Activated T-helper 17 cell treated with anti-CD3 and anti-CD28 coated beads, Interleukin-2, amount 50 U/mL, for 72 hours (primary cell): ENCODE data around the gene TMEM255B. TPM values are rescaled to one million over a fixed set of nuclear protein-coding genes. Genes with fewer than 3 reads are reported as not detected.
A peak's percentile ranks its signal among the peaks of the same experiment; 100 is the strongest.

Source experiments
- ATAC-seq: fragments of 150-1000 bp; cut with Tn5 transposase; replicated peaks from 2 replicates; pipeline ENCODE4 v1.10.0; 2021; ENCODE audit warnings: mild to moderate bottlenecking, moderate library complexity
- H3K27ac Mint-ChIP-seq: one replicate; pipeline ENCODE4 v1.8.0; 2022; ENCODE audit warnings: mixed read lengths
- H3K27me3 Mint-ChIP-seq: one replicate; pipeline ENCODE4 v1.8.0; 2022; ENCODE audit warnings: mixed read lengths
- H3K36me3 Mint-ChIP-seq: one replicate; pipeline ENCODE4 v1.8.0; 2022; ENCODE audit warnings: low read depth, mild to moderate bottlenecking, mixed read lengths
- H3K4me1 Mint-ChIP-seq: one replicate; pipeline ENCODE4 v1.8.0; 2022; ENCODE audit warnings: mixed read lengths
- H3K4me3 Mint-ChIP-seq: one replicate; pipeline ENCODE4 v1.8.0; 2022; ENCODE audit warnings: mild to moderate bottlenecking, mixed read lengths
- H3K9me3 Mint-ChIP-seq: one replicate; pipeline ENCODE4 v1.8.0; 2022; ENCODE audit warnings: mixed read lengths
- total RNA-seq, 2 donors: library from RNA; stranded (reverse); gene quantifications; one replicate each; pipeline ENCODE4 v1.2.3, GENCODE V29; 2022

The TMEM255B gene
- total RNA-seq, 2 donors from 2014 or later, result 2.0 TPM

DNA sequence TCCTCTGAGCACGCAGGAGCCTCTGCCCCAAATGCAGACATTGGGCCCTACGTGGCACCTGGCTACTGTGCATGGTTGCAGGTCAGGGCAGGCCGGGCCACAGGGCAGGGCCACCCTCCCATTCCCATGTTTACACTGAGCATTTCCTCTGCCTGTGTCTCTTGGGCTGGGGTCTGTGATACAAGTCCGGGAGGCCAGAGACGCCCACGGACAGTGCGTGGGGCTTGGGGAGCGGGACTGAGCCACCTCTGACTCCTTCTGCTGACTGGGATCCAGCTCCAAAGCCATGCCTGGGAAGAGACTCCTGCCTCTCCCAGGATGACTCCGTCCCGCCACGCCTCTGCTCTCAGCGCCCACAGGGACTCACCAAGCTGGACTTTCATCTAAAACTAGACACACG, 86.0 kb downstream of the TMEM255B start:
- Mint-ChIP-seq H3K36me3 (no peaks in the 10 kb centered on the region), H3K27me3 (no peaks in the 10 kb centered on the region), H3K9me3 (peaks cover 4% of the 10 kb centered on the region), H3K27ac (no peak overlapping the region), H3K4me3 (no peak overlapping the region), H3K4me1 (peaks cover 10% of the 10 kb centered on the region)
- ATAC-seq, result no peak

GRCh38 chr13:113845723-113846635, 87.0 kb downstream of the TMEM255B start:
- no peak overlapping the region for H3K27ac Mint-ChIP-seq

GRCh38 chr13:113846636-113847318, 87.8 kb downstream of the TMEM255B start:
- peak overlapping the region; percentile 49 for H3K4me3 Mint-ChIP-seq
- peak; percentile 37 for ATAC-seq
- H3K4me1 Mint-ChIP-seq, result peaks cover 6% of the 10 kb centered on the region
- no peaks in the 10 kb centered on the region for H3K27me3 Mint-ChIP-seq
- H3K36me3 Mint-ChIP-seq, result no peaks in the 10 kb centered on the region
- H3K9me3 Mint-ChIP-seq, result peaks cover 4% of the 10 kb centered on the region
- no peak overlapping the region for H3K27ac Mint-ChIP-seq

More at GRCh38 chr13:113845723-113846635, 87.0 kb downstream of the TMEM255B start:
- ATAC-seq, result peak; percentile 57
- Mint-ChIP-seq H3K4me3 (peak overlapping the region; percentile 49), H3K27me3 (no peaks in the 10 kb centered on the region), H3K36me3 (no peaks in the 10 kb centered on the region), H3K9me3 (peaks cover 4% of the 10 kb centered on the region), H3K4me1 (peaks cover 10% of the 10 kb centered on the region)

DNA sequence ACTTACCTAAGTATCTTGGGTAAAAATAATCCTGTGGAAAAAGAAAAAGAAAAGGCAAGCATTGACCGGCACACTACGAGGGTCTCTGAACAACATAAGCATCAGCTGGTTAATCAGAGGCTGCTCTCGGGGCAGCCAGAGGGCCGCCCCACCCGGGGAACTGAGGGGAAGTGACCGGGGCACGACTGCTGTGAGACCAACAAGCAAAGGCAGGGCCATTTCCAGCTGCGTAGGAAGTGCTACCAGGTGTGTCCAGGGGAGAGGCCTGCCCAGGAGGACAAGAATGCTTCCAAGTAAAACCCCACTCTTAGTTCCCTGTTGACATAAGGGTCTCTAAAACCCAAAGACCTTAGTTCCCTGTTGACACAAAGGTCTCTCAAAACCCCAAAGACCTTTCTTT, 89.0 kb downstream of the TMEM255B start:
- H3K4me1 Mint-ChIP-seq, result peaks cover 6% of the 10 kb centered on the region
- H3K9me3 Mint-ChIP-seq, result no peaks in the 10 kb centered on the region
- ATAC-seq, result no peak
- H3K27ac Mint-ChIP-seq, result no peak overlapping the region
- H3K36me3 Mint-ChIP-seq, result no peaks in the 10 kb centered on the region
- no peak overlapping the region for H3K4me3 Mint-ChIP-seq
- no peaks in the 10 kb centered on the region for H3K27me3 Mint-ChIP-seq

- no peaks in the 10 kb centered on the region for H3K36me3 Mint-ChIP-seq
- H3K4me3 Mint-ChIP-seq, result no peak overlapping the region
- no peaks in the 10 kb centered on the region for H3K27me3 Mint-ChIP-seq
- no peak overlapping the region for H3K27ac Mint-ChIP-seq
- H3K4me1 Mint-ChIP-seq, result peaks cover 6% of the 10 kb centered on the region
- no peaks in the 10 kb centered on the region for H3K9me3 Mint-ChIP-seq
- ATAC-seq, result no peak
Observed at GRCh38 chr13:113848431-113849260, 89.6 kb downstream of the TMEM255B start.

DNA sequence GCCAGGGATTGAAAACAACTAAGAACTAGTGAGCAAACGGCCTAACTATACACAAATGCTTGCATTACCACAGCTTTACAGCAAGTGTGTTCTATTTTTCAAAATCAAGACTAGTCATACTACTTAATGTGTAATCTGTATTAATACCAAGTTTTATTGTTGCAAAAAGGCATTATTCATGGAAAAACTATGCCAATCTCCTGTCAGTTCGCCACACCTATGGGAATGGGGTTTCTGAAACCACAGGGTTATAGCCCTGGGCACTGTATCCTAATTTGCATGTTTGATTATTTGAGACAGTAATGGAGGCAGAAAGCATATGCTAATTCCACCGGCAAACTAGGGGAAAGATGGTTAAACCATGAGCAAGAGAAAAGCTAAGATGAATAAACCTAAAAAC, 90.5 kb downstream of the TMEM255B start:
- peaks cover 6% of the 10 kb centered on the region for H3K4me1 Mint-ChIP-seq
- no peak overlapping the region for H3K27ac Mint-ChIP-seq
- H3K4me3 Mint-ChIP-seq, result no peak overlapping the region
- no peaks in the 10 kb centered on the region for H3K36me3 Mint-ChIP-seq
- peaks cover 2% of the 10 kb centered on the region for H3K27me3 Mint-ChIP-seq
- no peak for ATAC-seq
- no peaks in the 10 kb centered on the region for H3K9me3 Mint-ChIP-seq

DNA sequence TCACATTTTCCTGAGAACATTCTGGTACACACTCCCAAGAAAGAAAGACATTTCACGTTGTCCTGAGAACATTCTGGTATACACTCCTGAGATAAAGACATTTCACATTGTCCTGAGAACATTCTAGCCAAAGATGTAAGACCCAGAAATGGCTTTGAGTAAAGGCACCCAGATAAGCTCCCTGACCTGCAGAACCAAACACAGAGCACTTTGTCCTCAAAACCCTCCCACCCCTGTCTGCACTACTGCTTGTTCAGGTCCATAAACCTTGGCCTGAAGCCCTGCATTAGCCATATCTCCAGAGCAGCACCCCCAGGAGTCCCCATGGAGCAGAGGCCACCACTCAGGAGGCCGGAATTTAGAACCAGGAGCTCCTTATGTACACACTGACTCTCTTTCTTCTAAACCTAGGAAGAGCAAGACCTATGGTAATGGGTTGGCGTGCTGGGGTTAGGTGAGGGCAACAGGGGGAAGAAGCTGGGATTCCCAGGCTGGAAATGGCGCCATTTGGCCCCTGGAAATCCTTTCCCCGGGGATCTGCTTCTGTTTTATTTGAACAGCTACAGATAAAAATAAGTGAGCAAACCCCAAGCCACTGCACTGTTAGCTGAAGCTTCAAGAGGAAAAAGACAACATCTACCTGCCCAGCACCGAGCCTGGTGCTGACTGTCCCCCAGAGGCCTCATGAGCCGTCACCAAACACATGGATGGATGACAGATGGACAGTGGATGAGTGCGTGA, 91.1 kb downstream of the TMEM255B start:
- Mint-ChIP-seq H3K4me3 (no peak overlapping the region), H3K36me3 (no peaks in the 10 kb centered on the region), H3K27me3 (peaks cover 5% of the 10 kb centered on the region), H3K9me3 (no peaks in the 10 kb centered on the region), H3K4me1 (peaks cover 10% of the 10 kb centered on the region), H3K27ac (no peak overlapping the region)
- no peak for ATAC-seq

DNA sequence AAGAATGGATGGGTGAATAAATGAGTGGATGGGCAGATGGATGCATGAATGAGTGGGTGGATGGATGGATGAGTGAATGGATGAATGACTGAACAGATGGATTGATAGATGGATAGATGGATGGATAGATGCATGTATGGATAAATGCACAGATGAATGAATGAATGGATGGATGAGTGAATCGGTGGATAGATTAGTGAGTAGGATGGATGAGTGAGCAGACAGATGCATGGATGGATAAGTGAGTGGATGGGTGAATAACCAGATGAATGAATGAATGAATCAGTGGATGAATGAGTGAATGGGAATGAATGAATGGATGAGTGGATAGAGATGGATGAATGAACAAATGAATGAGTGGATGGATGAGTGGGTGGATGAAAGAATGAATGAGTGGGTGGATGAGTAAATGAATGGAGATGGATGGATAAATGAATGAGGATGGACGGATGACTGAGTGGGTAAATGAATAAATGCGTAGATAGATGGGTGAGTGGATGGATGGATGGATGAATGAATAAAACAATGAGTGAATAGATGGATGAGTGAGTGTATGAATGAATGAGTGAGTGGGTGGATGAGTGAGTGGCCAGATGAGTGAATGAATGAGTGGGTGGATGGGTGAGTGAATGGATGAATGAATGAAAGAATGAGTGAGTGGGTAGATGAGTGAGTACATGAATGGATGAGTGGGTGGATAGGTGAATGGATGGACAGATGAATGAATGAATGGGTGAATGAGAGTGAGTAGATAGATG, 91.9 kb downstream of the TMEM255B start:
- ATAC-seq, result peak; percentile 30
- no peaks in the 10 kb centered on the region for H3K36me3 Mint-ChIP-seq
- H3K27ac Mint-ChIP-seq, result no peak overlapping the region
- H3K9me3 Mint-ChIP-seq, result no peaks in the 10 kb centered on the region
- H3K27me3 Mint-ChIP-seq, result peaks cover 5% of the 10 kb centered on the region
- peaks cover 7% of the 10 kb centered on the region for H3K4me1 Mint-ChIP-seq
- no peak overlapping the region for H3K4me3 Mint-ChIP-seq

- Mint-ChIP-seq H3K27me3 (peaks cover 5% of the 10 kb centered on the region), H3K4me3 (no peak overlapping the region), H3K9me3 (no peaks in the 10 kb centered on the region), H3K36me3 (no peaks in the 10 kb centered on the region), H3K4me1 (peaks cover 4% of the 10 kb centered on the region), H3K27ac (no peak overlapping the region)
- peak; percentile 51 for ATAC-seq
Observed at GRCh38 chr13:113851480-113851803, 92.4 kb downstream of the TMEM255B start.

- no peaks in the 10 kb centered on the region for H3K36me3 Mint-ChIP-seq
- H3K27me3 Mint-ChIP-seq, result peaks cover 5% of the 10 kb centered on the region
- ATAC-seq, result no peak
- H3K4me1 Mint-ChIP-seq, result peaks cover 4% of the 10 kb centered on the region
- H3K4me3 Mint-ChIP-seq, result no peak overlapping the region
- H3K9me3 Mint-ChIP-seq, result no peaks in the 10 kb centered on the region
- H3K27ac Mint-ChIP-seq, result no peak overlapping the region
Observed at GRCh38 chr13:113851826-113852535, 93.0 kb downstream of the TMEM255B start.

DNA sequence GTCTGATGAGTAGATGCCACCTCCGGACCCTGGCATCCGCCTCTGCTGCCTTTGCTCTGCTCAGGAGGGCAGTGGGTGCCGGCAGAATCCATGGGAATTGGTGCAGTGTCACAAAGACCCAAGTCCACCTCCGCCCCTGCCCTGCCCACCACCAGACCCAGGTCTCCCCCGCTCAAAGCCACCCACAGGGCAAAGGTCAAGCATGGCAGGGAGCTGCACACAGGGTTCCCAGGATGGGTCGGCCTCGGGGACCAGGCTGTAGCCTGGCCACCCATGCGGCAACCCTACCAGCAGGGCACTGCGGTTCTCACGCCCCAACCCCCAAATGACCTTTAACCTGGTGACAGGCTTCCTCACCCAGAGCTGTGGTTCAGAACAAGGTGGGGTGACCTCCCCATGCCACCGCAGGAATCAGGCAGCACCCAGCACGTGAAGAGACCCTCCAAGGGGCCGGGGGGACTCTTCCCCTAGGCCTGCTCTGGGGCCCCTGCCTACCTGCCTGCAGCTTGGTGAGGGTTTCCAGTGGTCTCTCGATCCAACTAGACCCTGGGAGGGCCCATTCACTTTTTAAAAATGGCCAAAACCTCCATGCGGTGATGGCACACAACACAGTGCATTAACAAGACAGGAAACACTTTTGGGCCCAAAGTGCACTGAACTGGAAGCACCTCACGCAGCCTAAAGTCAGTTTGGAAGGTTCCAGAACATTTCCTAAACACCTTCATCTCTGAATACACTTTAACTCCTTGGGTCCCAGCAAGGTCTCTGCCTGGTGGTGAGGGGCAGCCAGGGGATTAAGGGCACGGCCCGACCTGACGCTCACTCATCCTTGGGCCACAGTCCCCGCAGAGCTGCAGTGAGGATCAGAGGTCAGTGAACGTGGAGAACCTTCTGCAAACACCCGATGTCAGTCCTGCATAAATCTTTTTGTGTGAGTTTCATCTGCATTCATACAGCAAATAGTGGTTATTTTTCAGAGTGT, 93.8 kb downstream of the TMEM255B start:
- Mint-ChIP-seq H3K4me3 (no peak overlapping the region), H3K4me1 (peaks cover 4% of the 10 kb centered on the region), H3K27ac (no peak overlapping the region), H3K27me3 (peaks cover 5% of the 10 kb centered on the region), H3K36me3 (no peaks in the 10 kb centered on the region), H3K9me3 (no peaks in the 10 kb centered on the region)
- no peak for ATAC-seq
